Neural progenitor cell (in vitro differentiated cells): ENCODE data around the gene NAP1L4.

Experiments used
- CTCF ChIP-seq: fragments of 200-600 bp; sonication (generic); IDR thresholded peaks from 2 replicates; pipeline ENCODE4 v1.5.1; 2017; ENCODE audit warnings: antibody characterized with exemption, mild to moderate bottlenecking
- EZH2 ChIP-seq: fragments of 200-600 bp; sonication (generic); IDR thresholded peaks from 2 replicates; pipeline ENCODE4 v1.6.1; 2017; ENCODE audit warnings: antibody characterized with exemption, mild to moderate bottlenecking, moderate library complexity

- TF ChIP-seq CTCF (no peak), EZH2 (no peak)
Observed at GRCh38 chr11:2940147-2940920, 51.8 kb downstream of the NAP1L4 start.
